Vagina (tissue), 2 donors: ENCODE data around the gene COPS9. TPM values are rescaled to one million over a fixed set of nuclear protein-coding genes. Genes with fewer than 3 reads are reported as not detected.

Experiments
- DNase-seq, 2 donors: peaks; one replicate each; pipeline ENCODE4 v3.0.0-alpha.2; 2017; ENCODE audit errors: extremely low spot score in 2 of 2
- H3K27ac ChIP-seq: fragments of 200-600 bp; sonication (generic); one replicate; pipeline ENCODE4 v1.5.1; 2019
- H3K27me3 ChIP-seq: fragments of 200-600 bp; sonication (generic); one replicate; pipeline ENCODE4 v1.5.1; 2019
- H3K36me3 ChIP-seq, 2 donors: fragments of 200-600 bp; sonication (generic); one replicate each; pipeline ENCODE4 v1.5.1; 2017 to 2019
- H3K4me1 ChIP-seq: fragments of 200-600 bp; sonication (generic); one replicate; pipeline ENCODE4 v1.5.1; 2019
- H3K4me3 ChIP-seq, 2 donors: fragments of 200-600 bp; sonication (generic); 1 replicate in 1 of 2; 2 replicates in 1 of 2; pipeline ENCODE4 v1.5.1; 2016 to 2019
- H3K9me3 ChIP-seq: fragments of 200-600 bp; sonication (generic); one replicate; pipeline ENCODE4 v1.5.1; 2019
- CTCF ChIP-seq, 3 experiments: fragments of 450-650 bp in 2 of 3; fragments of 200-600 bp in 1 of 3; sonication (generic) in 1 of 3; IDR thresholded peaks; one replicate each; pipeline ENCODE4 v1.5.1; 2017 to 2019; ENCODE audit warnings: antibody characterized with exemption in 3 of 3, mild to moderate bottlenecking in 2 of 3, moderate library complexity in 2 of 3
- POLR2A ChIP-seq, 2 donors: fragments of 450-650 bp; IDR thresholded peaks; one replicate each; pipeline ENCODE4 v1.6.1; 2017; ENCODE audit warnings: antibody characterized with exemption in 2 of 2, mild to moderate bottlenecking in 2 of 2, moderate library complexity in 2 of 2
- POLR2AphosphoS5 ChIP-seq, 2 donors: sonication (generic); formaldehyde crosslinking; IDR thresholded peaks; one replicate each; pipeline ENCODE4 v1.9.0; 2017; ENCODE audit warnings: antibody characterized with exemption in 2 of 2, mild to moderate bottlenecking in 2 of 2, low read depth in 1 of 2; ENCODE audit not compliant: insufficient read depth in 1 of 2
- intact Hi-C: fragments of 100-400 bp; cut with DNase I; formaldehyde crosslinking; loops from one replicate; pipeline ENCODE4 v1.15.1; 2023
- total RNA-seq: library from RNA; depleted of rRNA; stranded (reverse); fragments of >200 nt; gene quantifications from one replicate; pipeline ENCODE4 v1.2.3, GENCODE V29; 2016

The COPS9 gene
- total RNA-seq, 1 donor from 2014 or later: 170 TPM

GRCh38 chr2:240121190-240121589 lies 14.9 kb downstream of the COPS9 start:
- no peaks in the 10 kb centered on the region for H3K9me3 ChIP-seq
- no peaks in the 10 kb centered on the region for H3K4me1 ChIP-seq
- H3K4me3 ChIP-seq: no peak overlapping the region
- no peaks in the 10 kb centered on the region for H3K27me3 ChIP-seq
- no peak overlapping the region for H3K27ac ChIP-seq
- intact Hi-C loops: no loop called here
- H3K36me3 ChIP-seq: no peaks in the 10 kb centered on the region
- DNase-seq: no peak
- TF ChIP-seq POLR2A (IDR thresholded peaks at IDR 0.05): no peak
- TF ChIP-seq CTCF (IDR thresholded peaks at IDR 0.05): no peak
- TF ChIP-seq POLR2AphosphoS5 (IDR thresholded peaks at IDR 0.05; ENCODE audit: insufficient read depth in 1 of 2, low read depth in 1 of 2): no peak

GRCh38 chr2:240114233-240114632 lies 21.9 kb downstream of the COPS9 start:
- Histone ChIP-seq H3K27ac (no peak overlapping the region), H3K36me3 (no peaks in the 10 kb centered on the region), H3K9me3 (no peaks in the 10 kb centered on the region), H3K4me1 (no peaks in the 10 kb centered on the region), H3K27me3 (no peaks in the 10 kb centered on the region), H3K4me3 (no peak overlapping the region)
- intact Hi-C loops: no loop called here
- TF ChIP-seq POLR2AphosphoS5 (IDR thresholded peaks at IDR 0.05; ENCODE audit: insufficient read depth in 1 of 2, low read depth in 1 of 2) (no peak), CTCF (IDR thresholded peaks at IDR 0.05) (no peak), POLR2A (IDR thresholded peaks at IDR 0.05) (no peak)
- DNase-seq: no peak

- TF ChIP-seq CTCF (IDR thresholded peaks at IDR 0.05): no peak
- no peak for TF ChIP-seq POLR2AphosphoS5 (IDR thresholded peaks at IDR 0.05; ENCODE audit: insufficient read depth in 1 of 2, low read depth in 1 of 2)
- no peak for TF ChIP-seq POLR2A (IDR thresholded peaks at IDR 0.05)
- Histone ChIP-seq H3K27me3 (no peaks in the 10 kb centered on the region), H3K4me1 (no peaks in the 10 kb centered on the region), H3K4me3 (no peak overlapping the region), H3K36me3 (no peaks in the 10 kb centered on the region), H3K27ac (no peak overlapping the region), H3K9me3 (no peaks in the 10 kb centered on the region)
- DNase-seq: no peak
- intact Hi-C loops: no loop called here
These were observed 23.0 kb downstream of the COPS9 start for GRCh38 chr2:240112914-240113690.

- DNase-seq: no peak
- Histone ChIP-seq H3K27me3 (no peaks in the 10 kb centered on the region), H3K9me3 (no peaks in the 10 kb centered on the region), H3K4me1 (no peaks in the 10 kb centered on the region), H3K4me3 (no peak overlapping the region), H3K27ac (no peak overlapping the region), H3K36me3 (no peaks in the 10 kb centered on the region)
- TF ChIP-seq POLR2AphosphoS5 (IDR thresholded peaks at IDR 0.05; ENCODE audit: insufficient read depth in 1 of 2, low read depth in 1 of 2): no peak
- TF ChIP-seq POLR2A (IDR thresholded peaks at IDR 0.05): no peak
- no peak for TF ChIP-seq CTCF (IDR thresholded peaks at IDR 0.05)
- intact Hi-C loops: no loop called here
These were observed 24.9 kb downstream of the COPS9 start for GRCh38 chr2:240111253-240111652.

- H3K4me1 ChIP-seq: no peaks in the 10 kb centered on the region
- H3K27me3 ChIP-seq: no peaks in the 10 kb centered on the region
- H3K9me3 ChIP-seq: no peaks in the 10 kb centered on the region
- intact Hi-C loops: no loop called here
- H3K36me3 ChIP-seq: no peaks in the 10 kb centered on the region
- no peak for DNase-seq
- H3K27ac ChIP-seq: no peak overlapping the region
- H3K4me3 ChIP-seq: no peak overlapping the region
- TF ChIP-seq POLR2AphosphoS5 (IDR thresholded peaks at IDR 0.05; ENCODE audit: insufficient read depth in 1 of 2, low read depth in 1 of 2): no peak
- no peak for TF ChIP-seq CTCF (IDR thresholded peaks at IDR 0.05)
- no peak for TF ChIP-seq POLR2A (IDR thresholded peaks at IDR 0.05)
These were observed 26.7 kb downstream of the COPS9 start for GRCh38 chr2:240109386-240109785.
